Pancreas (tissue), 10 donors: Measurements from ENCODE around the gene FHOD3. TPM values are rescaled to one million over a fixed set of nuclear protein-coding genes. Genes with fewer than 3 reads are reported as not detected.

Experiments
- ATAC-seq, 4 donors: fragments of 200-7000 bp; cut with Tn5 transposase; one replicate each; pipeline versions ENCODE4 v1.8.0 to v1.9.1; 2020; ENCODE audit warnings: mild to moderate bottlenecking in 4 of 4, moderate library complexity in 4 of 4
- DNase-seq, 6 donors: peaks; one replicate each; pipeline ENCODE4 v3.0.0-alpha.2; 2020
- FAIRE-seq: peaks from 2 replicates; lab custom pipeline; 2012; peaks lifted over from hg19 to GRCh38; lab: Jason Lieb, UNC
- H3K27ac ChIP-seq, 4 donors: fragments of 200-600 bp; sonication (generic); 1 replicate in 3 of 4; 2 replicates in 1 of 4; pipeline versions ENCODE4 v1.5.0 to v1.8.0; 2020
- H3K27me3 ChIP-seq, 4 donors: fragments of 200-600 bp; one replicate each; pipeline ENCODE4 v1.8.0; 2021
- H3K36me3 ChIP-seq, 3 donors: fragments of 200-600 bp; sonication (generic) in 1 of 3; one replicate each; pipeline versions ENCODE4 v1.5.0 to v1.8.0; 2020 to 2021
- H3K4me1 ChIP-seq, 3 donors: fragments of 200-600 bp; one replicate each; pipeline ENCODE4 v1.8.0; 2021
- H3K4me3 ChIP-seq, 4 donors: fragments of 200-600 bp; sonication (generic) in 2 of 4; one replicate each; pipeline versions ENCODE4 v1.5.0 to v1.8.0; 2020 to 2021
- H3K9me3 ChIP-seq, 4 donors: fragments of 200-600 bp; one replicate each; pipeline ENCODE4 v1.8.0; 2021
- WGBS, 2 donors: extraction: QIAGEN DNeasy Blood & Tissue Kit; methylation state at CpG; one replicate each; pipeline ENCODE4 v1.1.7; 2013; 5-methylcytosine and 5-hydroxymethylcytosine counted together
- intact Hi-C, 3 donors: fragments of 100-400 bp; cut with DNase I; formaldehyde crosslinking; loops; one replicate each; pipeline versions ENCODE4 v1.11.1 to v1.14.2; 2022
- polyA plus RNA-seq, 2 donors: library from polyadenylated mRNA; stranded (reverse); fragments of 200-250 nt; gene quantifications; one replicate each; pipeline ENCODE4 v1.2.3, GENCODE V29; 2013
- total RNA-seq, 6 donors: library from RNA; stranded (reverse); fragmentation: NEBNext Ultra II Directional in 4 of 6; extraction: Animal tissue kit (Norgen Biotek cat#: 25700) in 4 of 6; gene quantifications; one replicate each; pipeline versions ENCODE4 v1.2.1 to v1.2.4, GENCODE V29; 2021 to 2023
- TF ChIP-seq, protein P1 (sequence below), 4 donors: fragments of 200-600 bp; sonication (generic) in 3 of 4; IDR thresholded peaks; one replicate each; pipeline versions ENCODE4 v1.5.0 to v1.8.0; 2021; ENCODE audit warnings: antibody characterized with exemption in 4 of 4
- donor health status: healthy with polysubstance abuse.
- donor health status: DM: no; HTN: no; CAD: no; lungs with moderate emphysema.
- donor health status: DM: no; HTN: no; CAD: no.
- donor health status: control.
- donor health status: control.
- donor health status: Bipolar disorder and iron deficiency.
- donor health status: DM: yes; HTN: yes; CAD: no.
- donor health status: DM: no; HTN: no; CAD: no.
- donor health status: DM: no; HTN: no; CAD: no.
- donor health status: DM: yes; HTN: yes; CAD: no.

Gene FHOD3
- total and polyA plus RNA-seq, 8 donors = 0.25 to 4.3 (median 1.2) TPM

DNA sequence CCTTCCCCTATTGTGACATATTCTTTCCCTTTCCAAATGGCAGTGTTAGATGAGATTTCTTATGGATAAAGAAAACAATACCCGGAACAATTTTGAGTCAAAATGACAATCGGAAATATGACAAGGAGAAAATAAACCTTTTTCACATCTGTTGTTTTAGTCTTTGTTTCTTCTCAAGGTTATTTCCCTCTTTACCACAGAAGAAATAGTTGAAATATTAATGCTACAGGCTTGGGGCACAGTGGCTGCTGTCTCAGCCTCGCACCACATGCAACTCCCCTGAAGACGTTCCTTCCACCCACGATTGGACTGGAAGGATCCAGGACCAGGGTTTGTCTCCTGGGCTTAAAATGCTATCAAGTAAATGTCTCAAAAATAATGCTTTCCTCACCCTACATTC lies 77.6 kb downstream of the FHOD3 start:
- DNase-seq (no peak), FAIRE-seq (no peak), ATAC-seq (no peak)
- no peak overlapping the region for H3K4me3 ChIP-seq
- no peak overlapping the region for H3K27ac ChIP-seq
- H3K36me3 ChIP-seq = no peaks in the 10 kb centered on the region
- H3K9me3 ChIP-seq = no peaks in the 10 kb centered on the region
- intact Hi-C loops = no loop called here
- TF ChIP-seq, protein P1, sequence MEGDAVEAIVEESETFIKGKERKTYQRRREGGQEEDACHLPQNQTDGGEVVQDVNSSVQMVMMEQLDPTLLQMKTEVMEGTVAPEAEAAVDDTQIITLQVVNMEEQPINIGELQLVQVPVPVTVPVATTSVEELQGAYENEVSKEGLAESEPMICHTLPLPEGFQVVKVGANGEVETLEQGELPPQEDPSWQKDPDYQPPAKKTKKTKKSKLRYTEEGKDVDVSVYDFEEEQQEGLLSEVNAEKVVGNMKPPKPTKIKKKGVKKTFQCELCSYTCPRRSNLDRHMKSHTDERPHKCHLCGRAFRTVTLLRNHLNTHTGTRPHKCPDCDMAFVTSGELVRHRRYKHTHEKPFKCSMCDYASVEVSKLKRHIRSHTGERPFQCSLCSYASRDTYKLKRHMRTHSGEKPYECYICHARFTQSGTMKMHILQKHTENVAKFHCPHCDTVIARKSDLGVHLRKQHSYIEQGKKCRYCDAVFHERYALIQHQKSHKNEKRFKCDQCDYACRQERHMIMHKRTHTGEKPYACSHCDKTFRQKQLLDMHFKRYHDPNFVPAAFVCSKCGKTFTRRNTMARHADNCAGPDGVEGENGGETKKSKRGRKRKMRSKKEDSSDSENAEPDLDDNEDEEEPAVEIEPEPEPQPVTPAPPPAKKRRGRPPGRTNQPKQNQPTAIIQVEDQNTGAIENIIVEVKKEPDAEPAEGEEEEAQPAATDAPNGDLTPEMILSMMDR (IDR thresholded peaks at IDR 0.05) = no peak
- no peaks in the 10 kb centered on the region for H3K27me3 ChIP-seq
- WGBS, 2 donors = 70 to 72% methylated on average over 5 of the region's 5 CpGs
- H3K4me1 ChIP-seq = no peaks in the 10 kb centered on the region

DNA sequence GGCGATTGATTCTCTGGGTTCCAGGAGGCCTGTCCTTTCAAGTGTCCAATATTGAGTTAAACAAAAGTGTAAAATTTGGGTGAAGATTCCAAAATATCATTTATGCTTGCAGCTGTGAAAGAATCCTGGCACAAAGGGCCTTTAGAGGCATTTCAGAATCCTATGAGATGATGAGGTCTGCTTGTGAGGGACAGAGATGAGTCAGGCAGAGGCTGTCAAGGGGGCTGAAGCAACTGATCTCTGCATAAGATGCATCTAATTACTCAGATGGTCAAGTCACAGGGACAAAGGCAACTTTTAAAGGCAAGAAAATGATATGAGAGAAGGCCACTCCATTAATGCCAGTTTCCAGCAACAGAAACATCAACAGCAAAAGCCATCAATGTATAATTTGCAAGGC lies 78.8 kb downstream of the FHOD3 start:
- 86 to 89% methylated on average over 1 of the region's 1 CpG for WGBS, 2 donors
- FAIRE-seq (no peak), ATAC-seq (no peak), DNase-seq (no peak)
- no peaks in the 10 kb centered on the region for H3K36me3 ChIP-seq
- TF ChIP-seq, protein P1 (IDR thresholded peaks at IDR 0.05) = no peak
- intact Hi-C loops = no loop called here
- H3K4me1 ChIP-seq = no peaks in the 10 kb centered on the region
- no peak overlapping the region for H3K4me3 ChIP-seq
- H3K27ac ChIP-seq = no peak overlapping the region
- H3K27me3 ChIP-seq = no peaks in the 10 kb centered on the region
- H3K9me3 ChIP-seq = no peaks in the 10 kb centered on the region

- intact Hi-C loops = no loop called here
- WGBS, 2 donors = 79 to 82% methylated on average over 3 of the region's 3 CpGs
- FAIRE-seq = no peak
- H3K36me3 ChIP-seq = no peaks in the 10 kb centered on the region
- H3K4me3 ChIP-seq = no peak overlapping the region
- no peak for DNase-seq
- no peak overlapping the region for H3K27ac ChIP-seq
- TF ChIP-seq, protein P1 (IDR thresholded peaks at IDR 0.05) = no peak
- H3K27me3 ChIP-seq = no peaks in the 10 kb centered on the region
- H3K4me1 ChIP-seq = no peaks in the 10 kb centered on the region
- no peaks in the 10 kb centered on the region for H3K9me3 ChIP-seq
- no peak for ATAC-seq
Measured at GRCh38 chr18:36377626-36378025, 80.1 kb downstream of the FHOD3 start.

- TF ChIP-seq, protein P1 (IDR thresholded peaks at IDR 0.05) = no peak
- Histone ChIP-seq H3K4me3 (no peak overlapping the region), H3K9me3 (no peaks in the 10 kb centered on the region), H3K36me3 (no peaks in the 10 kb centered on the region), H3K27me3 (no peaks in the 10 kb centered on the region), H3K4me1 (no peaks in the 10 kb centered on the region), H3K27ac (no peak overlapping the region)
- intact Hi-C loops = no loop called here
- ATAC-seq = no peak
- WGBS, 2 donors = 80 to 86% methylated on average over 2 of the region's 2 CpGs
- DNase-seq = no peak
- no peak for FAIRE-seq
Measured at GRCh38 chr18:36378205-36378604, 80.7 kb downstream of the FHOD3 start.

- TF ChIP-seq, protein P1 (IDR thresholded peaks at IDR 0.05) = no peak
- H3K27ac ChIP-seq = no peak overlapping the region
- FAIRE-seq = no peak
- no peak overlapping the region for H3K4me3 ChIP-seq
- 66 to 77% methylated on average over 2 of the region's 2 CpGs for WGBS, 2 donors
- intact Hi-C loops = no loop called here
- no peak for ATAC-seq
- H3K4me1 ChIP-seq = no peaks in the 10 kb centered on the region
- no peaks in the 10 kb centered on the region for H3K9me3 ChIP-seq
- H3K36me3 ChIP-seq = no peaks in the 10 kb centered on the region
- H3K27me3 ChIP-seq = no peaks in the 10 kb centered on the region
- no peak for DNase-seq
Measured at GRCh38 chr18:36379435-36379984, 82.0 kb downstream of the FHOD3 start.
